Measurements from ENCODE around the gene INSYN2A.

INSYN2A gene

GRCh38 chr10:127194599-127194998, 1.8 kb downstream of the INSYN2A start:
- H3K4me3 ChIP-seq (ENCODE audit: low read depth, low read length): no peak overlapping the region
- ChIA-PET POLR2A (no interaction called here), CTCF (interaction anchor here (0.9 to 1.7 kb wide), 3 partner anchors 11 to 46 kb away, joined by 5 read pairs; no protein-coding TSS in a partner anchor)
- no peak for DNase-seq (ENCODE audit: low read depth, low spot score)
- no peak for TF ChIP-seq CTCF (IDR thresholded peaks at IDR 0.05; ENCODE audit: insufficient read depth, low read length, missing control alignments)

GRCh38 chr10:127194111-127194510, 2.3 kb downstream of the INSYN2A start:
- TF ChIP-seq CTCF (IDR thresholded peaks at IDR 0.05; ENCODE audit: insufficient read depth, low read length, missing control alignments): no peak
- no peak overlapping the region for H3K4me3 ChIP-seq (ENCODE audit: low read depth, low read length)
- POLR2A ChIA-PET: no interaction called here
- no peak for DNase-seq (ENCODE audit: low read depth, low spot score)
- CTCF ChIA-PET: interaction anchor here (0.7 to 1.7 kb wide), 4 partner anchors 9 to 46 kb away, joined by 3 to 5 read pairs (median 5); no protein-coding TSS in a partner anchor

- no peak overlapping the region for H3K4me3 ChIP-seq (ENCODE audit: low read depth, low read length)
- ChIA-PET POLR2A (no interaction called here), CTCF (interaction anchor here (0.8 kb wide), 1 partner anchor 16 kb away, joined by 3 read pairs; no protein-coding TSS in a partner anchor)
- no peak for TF ChIP-seq CTCF (IDR thresholded peaks at IDR 0.05; ENCODE audit: insufficient read depth, low read length, missing control alignments)
- peak; percentile 33 for DNase-seq (ENCODE audit: low read depth, low spot score)
These were observed 3.3 kb downstream of the INSYN2A start for GRCh38 chr10:127193125-127193524.

GRCh38 chr10:127190427-127190826, 6.0 kb downstream of the INSYN2A start:
- DNase-seq (ENCODE audit: low read depth, low spot score): no peak
- TF ChIP-seq CTCF (IDR thresholded peaks at IDR 0.05; ENCODE audit: insufficient read depth, low read length, missing control alignments): no peak
- ChIA-PET POLR2A (no interaction called here), CTCF (no interaction called here)
- no peak overlapping the region for H3K4me3 ChIP-seq (ENCODE audit: low read depth, low read length)

GRCh38 chr10:127189226-127189625, 7.2 kb downstream of the INSYN2A start:
- CTCF ChIA-PET: interaction anchor here (0.6 kb wide), 1 partner anchor 1202 kb away, joined by 3 read pairs; no protein-coding TSS in a partner anchor
- POLR2A ChIA-PET: no interaction called here
- H3K4me3 ChIP-seq (ENCODE audit: low read depth, low read length): no peak overlapping the region
- no peak for TF ChIP-seq CTCF (IDR thresholded peaks at IDR 0.05; ENCODE audit: insufficient read depth, low read length, missing control alignments)
- no peak for DNase-seq (ENCODE audit: low read depth, low spot score)

- no peak for DNase-seq (ENCODE audit: low read depth, low spot score)
- CTCF ChIA-PET: no interaction called here
- TF ChIP-seq CTCF (IDR thresholded peaks at IDR 0.05; ENCODE audit: insufficient read depth, low read length, missing control alignments): no peak
- POLR2A ChIA-PET: no interaction called here
- no peak overlapping the region for H3K4me3 ChIP-seq (ENCODE audit: low read depth, low read length)
These were observed 9.6 kb downstream of the INSYN2A start for GRCh38 chr10:127186813-127187212.
